Astrocyte of the spinal cord (primary cell): ENCODE results near the gene PTK6.

ENCODE experiments used
- DNase-seq: peaks from one replicate; pipeline ENCODE4 v3.0.0; 2011; ENCODE audit warnings: low read depth, low spot score
- H3K4me3 ChIP-seq: 2 replicates; pipeline ENCODE4 v1.5.1; 2011; ENCODE audit warnings: low read depth, mild to moderate bottlenecking, low read length, moderate library complexity
- CTCF ChIP-seq: IDR thresholded peaks from 2 replicates; pipeline ENCODE4 v1.5.1; 2012; ENCODE audit warnings: low read depth, mild to moderate bottlenecking, low read length, inconsistent platforms
- in situ Hi-C: cut with HindIII; loops from 2 replicates; pipeline ENCODE4 v1.10.0; 2017; ENCODE audit warnings: low sequenced_read_pairs

Gene PTK6

GRCh38 chr20:63504642-63505041, 32.5 kb downstream of the PTK6 start:
- no peak overlapping the region for H3K4me3 ChIP-seq
- in situ Hi-C loops = no loop called here
- DNase-seq = no peak
- TF ChIP-seq CTCF = no peak

DNA sequence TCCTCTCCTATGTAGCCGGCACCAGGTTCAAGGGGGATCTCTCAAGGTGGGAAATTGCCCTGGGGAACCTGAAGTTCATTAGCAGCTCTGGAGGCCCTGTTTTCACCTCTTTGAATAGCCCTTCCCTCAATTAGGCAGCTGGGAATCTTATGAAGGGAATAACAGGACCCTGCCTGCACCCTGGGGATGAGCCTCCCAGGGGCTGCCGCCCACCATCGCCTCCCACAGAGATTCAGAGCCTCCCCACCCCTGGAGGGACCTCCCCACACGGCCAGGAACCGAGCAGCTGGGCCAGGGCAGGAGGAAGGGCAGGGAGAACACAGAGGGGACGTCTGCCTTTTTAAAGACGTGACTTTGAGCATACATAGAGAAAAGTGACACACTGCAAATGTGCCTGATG, 33.7 kb downstream of the PTK6 start:
- in situ Hi-C loops = no loop called here
- TF ChIP-seq CTCF = no peak
- no peak overlapping the region for H3K4me3 ChIP-seq
- no peak for DNase-seq

DNA sequence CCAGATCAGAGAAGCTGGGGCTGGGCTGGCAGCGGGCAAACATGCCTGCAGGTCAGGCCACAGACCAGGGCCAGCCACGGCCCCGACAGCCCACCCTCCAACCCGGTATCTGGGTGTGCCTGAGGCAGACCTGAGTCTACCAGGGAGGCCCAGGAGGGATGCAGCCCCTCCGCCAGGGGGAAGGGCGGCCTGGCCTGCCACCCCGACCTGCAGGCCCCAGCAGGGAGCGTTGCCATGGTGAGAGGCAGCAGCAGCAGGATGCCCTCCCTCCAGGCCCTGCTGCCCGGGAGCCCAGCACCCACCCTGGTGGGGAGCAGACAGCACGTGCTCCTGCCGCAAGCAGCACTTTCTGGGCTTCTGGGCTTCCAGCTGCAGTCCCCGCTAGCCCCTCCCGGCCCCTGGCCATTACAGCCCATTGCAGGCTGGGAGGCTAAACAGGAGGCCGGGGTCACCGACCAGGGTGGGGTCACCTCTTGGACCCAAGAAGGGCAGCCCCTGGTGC, 34.5 kb downstream of the PTK6 start:
- in situ Hi-C loops = no loop called here
- TF ChIP-seq CTCF = no peak
- no peak overlapping the region for H3K4me3 ChIP-seq
- DNase-seq = no peak

GRCh38 chr20:63501818-63502670, 35.1 kb downstream of the PTK6 start:
- DNase-seq = no peak
- in situ Hi-C loops = no loop called here
- H3K4me3 ChIP-seq = no peak overlapping the region
- TF ChIP-seq CTCF = no peak

- TF ChIP-seq CTCF = no peak
- no peak for DNase-seq
- in situ Hi-C loops = no loop called here
These were observed 36.0 kb downstream of the PTK6 start for GRCh38 chr20:63500902-63501817.

DNA sequence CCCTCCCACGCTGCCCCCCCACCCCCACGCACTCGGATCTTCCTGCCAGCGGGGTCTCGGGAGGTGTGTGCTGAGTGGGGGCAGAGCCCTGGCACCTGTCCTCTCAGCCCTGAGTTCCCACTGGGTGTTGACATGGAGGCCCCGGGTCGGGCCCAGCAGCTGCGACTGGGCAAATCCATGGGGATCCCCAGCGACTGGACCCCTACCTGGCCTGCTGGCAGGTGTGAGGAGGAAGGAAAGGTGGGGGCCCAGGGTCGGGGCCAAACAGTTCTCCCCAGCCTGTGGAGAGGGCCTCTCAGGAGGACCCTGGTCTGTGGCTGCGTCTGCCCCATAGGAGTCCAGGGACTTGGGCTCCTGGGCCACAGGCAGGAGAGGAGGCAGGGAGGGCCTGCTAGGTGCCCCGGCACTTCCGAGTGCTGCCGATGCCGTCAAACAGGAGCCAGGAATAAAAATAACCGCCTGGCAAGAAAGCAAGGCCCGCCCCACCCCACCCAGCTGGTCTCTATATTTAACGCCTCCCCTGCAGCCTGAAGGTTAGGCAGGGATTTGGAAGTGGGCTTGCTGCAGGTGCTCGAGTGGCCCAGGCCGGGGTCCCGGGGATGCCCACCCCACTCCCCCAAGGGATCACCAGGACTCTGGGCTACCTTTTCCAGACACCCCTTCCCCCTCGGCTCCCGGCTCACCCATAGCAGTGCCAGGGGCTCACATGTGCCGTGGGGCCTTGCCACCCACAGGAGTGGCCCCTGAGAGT, 36.9 kb downstream of the PTK6 start:
- no peak overlapping the region for H3K4me3 ChIP-seq
- DNase-seq = no peak
- in situ Hi-C loops = no loop called here
- no peak for TF ChIP-seq CTCF

More at GRCh38 chr20:63500902-63501817, 36.0 kb downstream of the PTK6 start:
- no peak overlapping the region for H3K4me3 ChIP-seq
